Liver (tissue), 9 donors: Measurements from ENCODE around the gene PAPPA2. TPM values are rescaled to one million over a fixed set of nuclear protein-coding genes. Genes with fewer than 3 reads are reported as not detected.

Source experiments
- DNase-seq: peaks from one replicate; pipeline ENCODE4 v3.0.0-alpha.2; 2017; ENCODE audit warnings: low spot score
- H3K27ac ChIP-seq, 2 donors: one replicate each; pipeline ENCODE4 v1.7.0; 2013; ENCODE audit warnings: inconsistent platforms in 2 of 2, low read length in 2 of 2, control low read depth in 1 of 2, low read depth in 1 of 2, mild to moderate bottlenecking in 1 of 2
- H3K27me3 ChIP-seq, 4 donors: one replicate each; pipeline versions ENCODE4 v1.6.1 to v1.7.0; 2013; ENCODE audit warnings: low read length in 3 of 4, inconsistent platforms in 1 of 4, mild to moderate bottlenecking in 1 of 4, moderate library complexity in 1 of 4; ENCODE audit not compliant: control insufficient read depth in 4 of 4, insufficient read depth in 4 of 4
- H3K36me3 ChIP-seq, 4 donors: one replicate each; pipeline versions ENCODE4 v1.6.1 to v1.7.0; 2013; ENCODE audit warnings: low read length in 3 of 4, mild to moderate bottlenecking in 3 of 4, low read depth in 1 of 4, moderate library complexity in 1 of 4; ENCODE audit not compliant: control insufficient read depth in 4 of 4, insufficient read depth in 3 of 4
- H3K4me1 ChIP-seq, 4 donors: one replicate each; pipeline versions ENCODE4 v1.6.1 to v1.7.0; 2013; ENCODE audit warnings: low read length in 3 of 4, mild to moderate bottlenecking in 3 of 4, moderate library complexity in 1 of 4; ENCODE audit not compliant: control insufficient read depth in 4 of 4, insufficient read depth in 4 of 4
- H3K4me3 ChIP-seq, 3 donors: one replicate each; pipeline versions ENCODE4 v1.6.1 to v1.7.0; 2013; ENCODE audit warnings: low read length in 3 of 3, control low read depth in 1 of 3, low read depth in 1 of 3, mild to moderate bottlenecking in 1 of 3
- H3K9ac ChIP-seq, 2 donors: one replicate each; pipeline ENCODE4 v1.7.0; 2013; ENCODE audit warnings: low read length in 2 of 2, mild to moderate bottlenecking in 2 of 2, moderate library complexity in 2 of 2, control low read depth in 1 of 2, low read depth in 1 of 2
- H3K9me3 ChIP-seq, 4 donors: one replicate each; pipeline versions ENCODE4 v1.6.1 to v1.7.0; 2013; ENCODE audit warnings: low read length in 3 of 4; ENCODE audit not compliant: control insufficient read depth in 4 of 4
- CTCF ChIP-seq: fragments of 150-350 bp; IDR thresholded peaks from 2 replicates; pipeline ENCODE4 v1.5.1; 2017; ENCODE audit warnings: improper control_type of control experiment, low read depth, low read length; ENCODE audit not compliant: missing input control
- EGR1 ChIP-seq, 2 donors: IDR thresholded peaks; 2 replicates each; pipeline ENCODE4 v1.6.1; 2016 to 2018; ENCODE audit warnings: antibody characterized with exemption in 2 of 2, low read depth in 2 of 2
- FOXA1 ChIP-seq: IDR thresholded peaks from 2 replicates; pipeline ENCODE4 v1.6.1; 2016; ENCODE audit warnings: antibody characterized with exemption
- FOXA2 ChIP-seq: IDR thresholded peaks from 2 replicates; pipeline ENCODE4 v1.6.1; 2016; ENCODE audit warnings: antibody characterized with exemption
- GABPA ChIP-seq, 2 donors: IDR thresholded peaks in 1 of 2; conservative IDR thresholded peaks in 1 of 2; 2 replicates each; pipeline ENCODE4 v1.6.1; 2016; ENCODE audit warnings: antibody characterized with exemption in 2 of 2, mild to moderate bottlenecking in 1 of 2, moderate library complexity in 1 of 2
- HNF4G ChIP-seq: IDR thresholded peaks from 2 replicates; pipeline ENCODE4 v1.6.1; 2016; ENCODE audit warnings: antibody characterized with exemption
- JUND ChIP-seq, 2 donors: IDR thresholded peaks; 2 replicates each; pipeline ENCODE4 v1.6.1; 2016; ENCODE audit warnings: antibody characterized with exemption in 2 of 2
- NR2F2 ChIP-seq: IDR thresholded peaks from 2 replicates; pipeline ENCODE4 v1.6.1; 2016; ENCODE audit warnings: antibody characterized with exemption
- RAD21 ChIP-seq, 2 donors: IDR thresholded peaks; 2 replicates each; pipeline ENCODE4 v1.6.1; 2016; ENCODE audit warnings: antibody characterized with exemption in 2 of 2, mild to moderate bottlenecking in 2 of 2
- REST ChIP-seq: IDR thresholded peaks from 2 replicates; pipeline ENCODE4 v1.6.1; 2016; ENCODE audit warnings: antibody characterized with exemption, mild to moderate bottlenecking
- RXRA ChIP-seq, 2 donors: IDR thresholded peaks; 2 replicates each; pipeline ENCODE4 v1.6.1; 2017 to 2018; ENCODE audit warnings: antibody characterized with exemption in 2 of 2, mild to moderate bottlenecking in 1 of 2
- SP1 ChIP-seq: IDR thresholded peaks from 2 replicates; pipeline ENCODE4 v1.6.1; 2018; ENCODE audit warnings: antibody characterized with exemption, mild to moderate bottlenecking
- TAF1 ChIP-seq: conservative IDR thresholded peaks from 2 replicates; pipeline ENCODE4 v1.6.1; 2016; ENCODE audit warnings: antibody characterized with exemption, mild to moderate bottlenecking
- YY1 ChIP-seq: IDR thresholded peaks from 2 replicates; pipeline ENCODE4 v1.6.1; 2016; ENCODE audit warnings: antibody characterized with exemption, mild to moderate bottlenecking
- WGBS: extraction: QIAGEN DNeasy Blood & Tissue Kit; methylation state at CpG from one replicate; pipeline ENCODE4 v1.1.7; 2013; 5-methylcytosine and 5-hydroxymethylcytosine counted together
- polyA plus RNA-seq, 2 donors: library from polyadenylated mRNA; stranded (reverse) in 1 of 2; unstranded in 1 of 2; fragments of 200-250 nt in 1 of 2; fragments of >200 nt in 1 of 2; fragmentation: Nextera tagmentation in 1 of 2; extraction: Ambion mirVana in 1 of 2; gene quantifications; one replicate each; pipeline versions ENCODE4 v1.2.1 to v1.2.3, GENCODE V29; 2013 to 2015
- total RNA-seq, 2 donors: library from RNA; depleted of rRNA; stranded (reverse); fragments of >200 nt; gene quantifications; one replicate each; pipeline ENCODE4 v1.2.3, GENCODE V29; 2014
- TF ChIP-seq, protein P1 (sequence below): IDR thresholded peaks from 2 replicates; pipeline ENCODE4 v1.6.1; 2016; ENCODE audit warnings: antibody characterized with exemption
- TF ChIP-seq, protein P2 (sequence below): IDR thresholded peaks from 2 replicates; pipeline ENCODE4 v1.6.1; 2016; ENCODE audit warnings: antibody characterized with exemption
- TF ChIP-seq, protein P3 (sequence below): IDR thresholded peaks from 2 replicates; pipeline ENCODE4 v1.6.1; 2016; ENCODE audit warnings: antibody characterized with exemption
- donor health status: healthy.
- donor health status: healthy.
- donor health status: healthy.
- donor health status: healthy.
- donor health status: healthy.

Gene PAPPA2
- total and polyA plus RNA-seq, 4 donors: 0.19 to 27.2 (median 13.4) TPM

- no peak for DNase-seq
- TF ChIP-seq FOXA2 (no peak), GABPA (IDR thresholded peaks at IDR 0.05 in 1 of 2, conservative IDR thresholded peaks at IDR 0.05 in 1 of 2) (no peak), NR2F2 (no peak), YY1 (no peak), RAD21 (IDR thresholded peaks at IDR 0.05) (no peak), TAF1 (no peak), RXRA (IDR thresholded peaks at IDR 0.05) (no peak), REST (no peak), FOXA1 (no peak), EGR1 (IDR thresholded peaks at IDR 0.05; ENCODE audit: low read depth in 2 of 2) (no peak)
- TF ChIP-seq, protein P1, sequence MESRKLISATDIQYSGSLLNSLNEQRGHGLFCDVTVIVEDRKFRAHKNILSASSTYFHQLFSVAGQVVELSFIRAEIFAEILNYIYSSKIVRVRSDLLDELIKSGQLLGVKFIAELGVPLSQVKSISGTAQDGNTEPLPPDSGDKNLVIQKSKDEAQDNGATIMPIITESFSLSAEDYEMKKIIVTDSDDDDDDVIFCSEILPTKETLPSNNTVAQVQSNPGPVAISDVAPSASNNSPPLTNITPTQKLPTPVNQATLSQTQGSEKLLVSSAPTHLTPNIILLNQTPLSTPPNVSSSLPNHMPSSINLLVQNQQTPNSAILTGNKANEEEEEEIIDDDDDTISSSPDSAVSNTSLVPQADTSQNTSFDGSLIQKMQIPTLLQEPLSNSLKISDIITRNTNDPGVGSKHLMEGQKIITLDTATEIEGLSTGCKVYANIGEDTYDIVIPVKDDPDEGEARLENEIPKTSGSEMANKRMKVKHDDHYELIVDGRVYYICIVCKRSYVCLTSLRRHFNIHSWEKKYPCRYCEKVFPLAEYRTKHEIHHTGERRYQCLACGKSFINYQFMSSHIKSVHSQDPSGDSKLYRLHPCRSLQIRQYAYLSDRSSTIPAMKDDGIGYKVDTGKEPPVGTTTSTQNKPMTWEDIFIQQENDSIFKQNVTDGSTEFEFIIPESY: no peak
- TF ChIP-seq, protein P2, sequence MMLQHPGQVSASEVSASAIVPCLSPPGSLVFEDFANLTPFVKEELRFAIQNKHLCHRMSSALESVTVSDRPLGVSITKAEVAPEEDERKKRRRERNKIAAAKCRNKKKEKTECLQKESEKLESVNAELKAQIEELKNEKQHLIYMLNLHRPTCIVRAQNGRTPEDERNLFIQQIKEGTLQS: no peak
- TF ChIP-seq, protein P3, sequence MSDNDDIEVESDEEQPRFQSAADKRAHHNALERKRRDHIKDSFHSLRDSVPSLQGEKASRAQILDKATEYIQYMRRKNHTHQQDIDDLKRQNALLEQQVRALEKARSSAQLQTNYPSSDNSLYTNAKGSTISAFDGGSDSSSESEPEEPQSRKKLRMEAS: no peak
- Histone ChIP-seq H3K27ac (no peak overlapping the region), H3K9ac (no peak overlapping the region), H3K36me3 (no peaks in the 10 kb centered on the region), H3K27me3 (no peaks in the 10 kb centered on the region), H3K9me3 (no peaks in the 10 kb centered on the region), H3K4me3 (no peak overlapping the region), H3K4me1 (no peaks in the 10 kb centered on the region)
- 90% methylated on average over 2 of the region's 2 CpGs for WGBS
Measured at GRCh38 chr1:176699821-176700220, 236.8 kb downstream of the PAPPA2 start.

GRCh38 chr1:176701151-176701866 is 238.3 kb downstream of the PAPPA2 start:
- H3K9ac ChIP-seq: no peak overlapping the region
- no peaks in the 10 kb centered on the region for H3K9me3 ChIP-seq
- no peaks in the 10 kb centered on the region for H3K4me1 ChIP-seq
- no peak overlapping the region for H3K27ac ChIP-seq
- no peak overlapping the region for H3K4me3 ChIP-seq
- no peak for TF ChIP-seq FOXA2
- TF ChIP-seq NR2F2: no peak
- no peak for TF ChIP-seq CTCF
- TF ChIP-seq REST: no peak
- no peak for TF ChIP-seq GABPA (IDR thresholded peaks at IDR 0.05 in 1 of 2, conservative IDR thresholded peaks at IDR 0.05 in 1 of 2)
- no peak for TF ChIP-seq JUND (IDR thresholded peaks at IDR 0.05)
- TF ChIP-seq, protein P3: no peak
- TF ChIP-seq TAF1: no peak
- TF ChIP-seq RAD21 (IDR thresholded peaks at IDR 0.05): no peak
- no peak for TF ChIP-seq YY1
- TF ChIP-seq, protein P2: no peak
- TF ChIP-seq EGR1 (IDR thresholded peaks at IDR 0.05; ENCODE audit: low read depth in 2 of 2): no peak
- TF ChIP-seq HNF4G: no peak
- no peak for TF ChIP-seq SP1
- no peak for DNase-seq
- WGBS: 69% methylated on average over 3 of the region's 3 CpGs
- H3K36me3 ChIP-seq: no peaks in the 10 kb centered on the region
- no peaks in the 10 kb centered on the region for H3K27me3 ChIP-seq
